ENCODE results near the gene ST6GALNAC3.

The ST6GALNAC3 gene

GRCh38 chr1:76433526-76433925 lies 359.0 kb downstream of the ST6GALNAC3 start:
- no peak for DNase-seq (ENCODE audit: low spot score)

- no peak for DNase-seq (ENCODE audit: low spot score)
These were observed 368.7 kb downstream of the ST6GALNAC3 start for GRCh38 chr1:76443217-76443616.

GRCh38 chr1:76444773-76445172 lies 370.2 kb downstream of the ST6GALNAC3 start:
- DNase-seq (ENCODE audit: low spot score), result no peak

GRCh38 chr1:76450229-76450628 lies 375.7 kb downstream of the ST6GALNAC3 start:
- no peak for DNase-seq (ENCODE audit: low spot score)

GRCh38 chr1:76463278-76463677 lies 388.7 kb downstream of the ST6GALNAC3 start:
- DNase-seq (ENCODE audit: low spot score), result no peak

- DNase-seq (ENCODE audit: low spot score), result no peak
These were observed 389.3 kb downstream of the ST6GALNAC3 start for GRCh38 chr1:76463849-76464248.

GRCh38 chr1:76465030-76465429 lies 390.5 kb downstream of the ST6GALNAC3 start:
- DNase-seq (ENCODE audit: low spot score), result no peak

- no peak for DNase-seq (ENCODE audit: low spot score)
These were observed 395.6 kb downstream of the ST6GALNAC3 start for GRCh38 chr1:76470166-76470565.

GRCh38 chr1:76471536-76471935 lies 397.0 kb downstream of the ST6GALNAC3 start:
- no peak for DNase-seq (ENCODE audit: low spot score)

- no peak for DNase-seq (ENCODE audit: low spot score)
These were observed 399.0 kb downstream of the ST6GALNAC3 start for GRCh38 chr1:76473591-76473990.

GRCh38 chr1:76474922-76475321 lies 400.4 kb downstream of the ST6GALNAC3 start:
- no peak for DNase-seq (ENCODE audit: low spot score)

- no peak for DNase-seq (ENCODE audit: low spot score)
These were observed 402.6 kb downstream of the ST6GALNAC3 start for GRCh38 chr1:76477156-76477555.

GRCh38 chr1:76480827-76481226 lies 406.3 kb downstream of the ST6GALNAC3 start:
- no peak for DNase-seq (ENCODE audit: low spot score)

- no peak for DNase-seq (ENCODE audit: low spot score)
These were observed 407.1 kb downstream of the ST6GALNAC3 start for GRCh38 chr1:76481672-76482071.

- DNase-seq (ENCODE audit: low spot score), result no peak
These were observed 407.7 kb downstream of the ST6GALNAC3 start for GRCh38 chr1:76482272-76482671.

- DNase-seq (ENCODE audit: low spot score), result no peak
These were observed 417.2 kb downstream of the ST6GALNAC3 start for GRCh38 chr1:76491737-76492136.

- no peak for DNase-seq (ENCODE audit: low spot score)
These were observed 418.3 kb downstream of the ST6GALNAC3 start for GRCh38 chr1:76492752-76493430.

- DNase-seq (ENCODE audit: low spot score), result no peak
These were observed 420.3 kb downstream of the ST6GALNAC3 start for GRCh38 chr1:76494807-76495206.

GRCh38 chr1:76496871-76497270 lies 422.3 kb downstream of the ST6GALNAC3 start:
- DNase-seq (ENCODE audit: low spot score), result peak; percentile 46

- peak; percentile 16 for DNase-seq (ENCODE audit: low spot score)
These were observed 425.6 kb downstream of the ST6GALNAC3 start for GRCh38 chr1:76500116-76500515.

GRCh38 chr1:76501136-76501535 lies 426.6 kb downstream of the ST6GALNAC3 start:
- DNase-seq (ENCODE audit: low spot score), result no peak

GRCh38 chr1:76501586-76502219 lies 427.2 kb downstream of the ST6GALNAC3 start:
- no peak for DNase-seq (ENCODE audit: low spot score)

GRCh38 chr1:76503100-76503499 lies 428.6 kb downstream of the ST6GALNAC3 start:
- DNase-seq (ENCODE audit: low spot score), result no peak

- DNase-seq (ENCODE audit: low spot score), result no peak
These were observed 429.2 kb downstream of the ST6GALNAC3 start for GRCh38 chr1:76503736-76504135.

Data from cerebellar cortex (tissue), 1 donor.